H1 (cell line): ENCODE data around the gene KEL. TPM values are rescaled to one million over a fixed set of nuclear protein-coding genes. Genes with fewer than 3 reads are reported as not detected.
A peak's percentile ranks its signal among the peaks of the same experiment; 100 is the strongest.

ENCODE experiments used
- CTCF ChIA-PET: fragments of 300-600 bp; sonication (Branson Sonifier 250); formaldehyde crosslinking; loops from one replicate; lab custom pipeline; 2021; ENCODE audit not compliant: partially characterized antibody; lab: Charles Lee
- POLR2A ChIA-PET: fragments of 300-600 bp; sonication (Branson Sonifier 250); formaldehyde crosslinking; loops from one replicate; lab custom pipeline; 2021; ENCODE audit warnings: inconsistent platforms; ENCODE audit not compliant: partially characterized antibody; lab: Charles Lee
- DNase-seq, 2 experiments: peaks; one replicate each; pipeline versions ENCODE4 v3.0.0 to v3.0.0-alpha.2; 2010 to 2022; ENCODE audit warnings: low spot score in 2 of 2, low read depth in 1 of 2, mixed read lengths in 1 of 2
- FAIRE-seq: peaks from 2 replicates; lab custom pipeline; 2011; peaks lifted over from hg19 to GRCh38; lab: Jason Lieb, UNC
- H2AFZ ChIP-seq: 2 replicates; pipeline ENCODE4 v1.8.1; 2012; ENCODE audit warnings: low read length, inconsistent platforms
- H2AK5ac ChIP-seq: 2 replicates; pipeline ENCODE4 v1.6.1; 2013; ENCODE audit warnings: low read depth, low read length
- H2BK120ac ChIP-seq: replicated peaks from 2 replicates; pipeline ENCODE3; 2013; ENCODE audit warnings: low read depth, low read length, inconsistent platforms
- H2BK12ac ChIP-seq: 2 replicates; pipeline ENCODE4 v1.6.1; 2013; ENCODE audit warnings: low read depth, low read length
- H2BK15ac ChIP-seq: 2 replicates; pipeline ENCODE4 v1.6.1; 2013; ENCODE audit warnings: low read length
- H2BK20ac ChIP-seq: 2 replicates; pipeline ENCODE4 v1.6.1; 2013; ENCODE audit warnings: low read length
- H2BK5ac ChIP-seq: 2 replicates; pipeline ENCODE4 v1.6.1; 2013; ENCODE audit warnings: low read depth, low read length
- H3K14ac ChIP-seq: 2 replicates; pipeline ENCODE4 v1.6.1; 2013; ENCODE audit warnings: inconsistent platforms; ENCODE audit not compliant: insufficient read length
- H3K18ac ChIP-seq: 2 replicates; pipeline ENCODE4 v1.6.1; 2013; ENCODE audit warnings: low read length; ENCODE audit errors: extremely low read depth
- H3K23ac ChIP-seq: 2 replicates; pipeline ENCODE4 v1.6.1; 2013; ENCODE audit warnings: inconsistent platforms; ENCODE audit not compliant: insufficient read length
- H3K23me2 ChIP-seq: 2 replicates; pipeline ENCODE4 v1.6.1; 2013; ENCODE audit warnings: low read depth, low read length
- H3K27ac ChIP-seq: 2 replicates; pipeline ENCODE4 v1.6.1; 2011; ENCODE audit warnings: low read depth, low read length, inconsistent platforms
- H3K27me3 ChIP-seq, 4 experiments: replicated peaks in 1 of 4; 1 replicate in 1 of 4; 2 replicates in 3 of 4; pipeline versions ENCODE4 v1.6.1 to v1.8.1; 2011 to 2013; ENCODE audit warnings: low read length in 3 of 4, mild to moderate bottlenecking in 3 of 4, inconsistent platforms in 2 of 4, mixed read lengths in 2 of 4, moderate library complexity in 1 of 4; ENCODE audit not compliant: control insufficient read depth in 3 of 4, insufficient read depth in 3 of 4; ENCODE audit errors: extremely low read depth in 1 of 4
- H3K36me3 ChIP-seq, 4 experiments: 2 replicates each; pipeline versions ENCODE4 v1.6.1 to v1.8.1; 2011 to 2013; ENCODE audit warnings: mild to moderate bottlenecking in 4 of 4, low read length in 3 of 4, moderate library complexity in 2 of 4, control low read depth in 1 of 4, inconsistent platforms in 1 of 4; ENCODE audit not compliant: insufficient read depth in 4 of 4, control insufficient read depth in 2 of 4
- H3K4ac ChIP-seq: replicated peaks from 2 replicates; pipeline ENCODE3; 2013; ENCODE audit warnings: low read length, low read depth, mixed read lengths, inconsistent platforms; ENCODE audit not compliant: insufficient read length
- H3K4me1 ChIP-seq, 4 experiments: replicated peaks in 1 of 4; 1 replicate in 1 of 4; 2 replicates in 3 of 4; pipeline versions ENCODE4 v1.6.1 to v1.8.1; 2011 to 2013; ENCODE audit warnings: low read length in 3 of 4, inconsistent platforms in 2 of 4, mixed read lengths in 1 of 4; ENCODE audit not compliant: insufficient read depth in 4 of 4, control insufficient read depth in 3 of 4
- H3K4me2 ChIP-seq, 2 experiments: 2 replicates each; pipeline versions ENCODE4 v1.6.1 to v1.8.1; 2011 to 2013; ENCODE audit warnings: low read depth in 2 of 2, low read length in 2 of 2, control low read depth in 1 of 2, inconsistent platforms in 1 of 2, mild to moderate bottlenecking in 1 of 2; ENCODE audit not compliant: insufficient read depth in 1 of 2
- H3K4me3 ChIP-seq, 4 experiments: fragments of 200-600, 300-600 bp in 1 of 4; sonication (generic), shearing (Covaris generic), sonication (Bioruptor Twin) in 1 of 4; 2 replicates each; pipeline versions ENCODE4 v1.5.1 to v1.8.1; 2011 to 2016; ENCODE audit warnings: low read length in 4 of 4, low read depth in 3 of 4, control low read depth in 2 of 4, inconsistent platforms in 2 of 4, mild to moderate bottlenecking in 2 of 4, mixed read lengths in 1 of 4, moderate library complexity in 1 of 4; ENCODE audit not compliant: insufficient read depth in 2 of 4; ENCODE audit errors: extremely low read depth in 1 of 4
- H3K56ac ChIP-seq: replicated peaks from 2 replicates; pipeline ENCODE3; 2013; ENCODE audit warnings: low read depth, mild to moderate bottlenecking, mixed read lengths, low read length, inconsistent platforms; ENCODE audit not compliant: insufficient read length
- H3K79me1 ChIP-seq: 2 replicates; pipeline ENCODE4 v1.6.1; 2013; ENCODE audit warnings: low read depth, low read length, control low read depth
- H3K79me2 ChIP-seq, 2 experiments: 2 replicates each; pipeline versions ENCODE4 v1.6.1 to v1.8.1; 2012 to 2013; ENCODE audit warnings: low read length in 2 of 2, mild to moderate bottlenecking in 2 of 2, inconsistent platforms in 1 of 2; ENCODE audit not compliant: insufficient read depth in 2 of 2, control insufficient read depth in 1 of 2
- H3K9ac ChIP-seq, 4 experiments: replicated peaks in 1 of 4; 1 replicate in 1 of 4; 2 replicates in 3 of 4; pipeline versions ENCODE4 v1.6.1 to v1.8.1; 2011 to 2013; ENCODE audit warnings: low read depth in 3 of 4, low read length in 3 of 4, control low read depth in 2 of 4, mild to moderate bottlenecking in 2 of 4, moderate library complexity in 2 of 4, inconsistent platforms in 1 of 4; ENCODE audit errors: extremely low read depth in 1 of 4
- H3K9me3 ChIP-seq, 2 experiments: 2 replicates each; pipeline versions ENCODE4 v1.6.1 to v1.8.1; 2012 to 2013; ENCODE audit warnings: mild to moderate bottlenecking in 2 of 2, moderate library complexity in 2 of 2, control low read depth in 1 of 2, inconsistent platforms in 1 of 2, low read depth in 1 of 2, low read length in 1 of 2, mixed read lengths in 1 of 2; ENCODE audit not compliant: insufficient read depth in 2 of 2
- H4K20me1 ChIP-seq, 2 experiments: replicated peaks in 1 of 2; 2 replicates each; pipeline versions ENCODE3 to v1.8.1; 2011 to 2013; ENCODE audit warnings: inconsistent platforms in 2 of 2, low read length in 2 of 2, mild to moderate bottlenecking in 1 of 2; ENCODE audit not compliant: insufficient read depth in 2 of 2, control insufficient read depth in 1 of 2
- H4K5ac ChIP-seq: 2 replicates; pipeline ENCODE4 v1.6.1; 2013; ENCODE audit warnings: low read length, low read depth, mixed read lengths, inconsistent platforms; ENCODE audit not compliant: insufficient read length
- H4K8ac ChIP-seq: 2 replicates; pipeline ENCODE4 v1.8.0; 2013; ENCODE audit warnings: mild to moderate bottlenecking, moderate library complexity, low read length, inconsistent platforms; ENCODE audit not compliant: insufficient read depth; ENCODE audit errors: extremely low read depth
- H4K91ac ChIP-seq: replicated peaks from 2 replicates; pipeline ENCODE3; 2013; ENCODE audit warnings: low read length, mixed read lengths, inconsistent platforms; ENCODE audit not compliant: insufficient read length
- MAX ChIP-seq: IDR thresholded peaks from 2 replicates; pipeline ENCODE4 v1.6.1; 2012; ENCODE audit warnings: inconsistent platforms
- RNF2 ChIP-seq: fragments of 200-900, 300-1000 bp; sonication (generic); IDR thresholded peaks from 2 replicates; pipeline ENCODE4 v1.7.1; 2016; ENCODE audit warnings: borderline replicate concordance, low read depth, mild to moderate bottlenecking, antibody characterized with exemption, low read length; ENCODE audit not compliant: poor library complexity, severe bottlenecking; ENCODE audit errors: missing control alignments
- SP1 ChIP-seq: IDR thresholded peaks from 2 replicates; pipeline ENCODE4 v1.6.1; 2011; ENCODE audit warnings: low read depth, low read length
- USF2 ChIP-seq: IDR thresholded peaks from 2 replicates; pipeline ENCODE4 v1.6.1; 2011; ENCODE audit warnings: low read length, improper control_type of control experiment
- WGBS, 2 experiments: shearing (Covaris generic) in 1 of 2; methylation state at CpG; one replicate each; pipeline versions ENCODE4 v1.1.6 to v1.1.7; 2013 to 2015; ENCODE audit warnings: low lambda C conversion rate in 2 of 2, mixed read lengths in 2 of 2, inconsistent platforms in 1 of 2, low coverage in 1 of 2, missing lambda C conversion rate in 1 of 2; ENCODE audit not compliant: insufficient replicate concordance in 2 of 2, insufficient coverage in 1 of 2, insufficient read length in 1 of 2; ENCODE audit errors: extremely low coverage in 1 of 2, missing lambda C conversion rate in 1 of 2; 5-methylcytosine and 5-hydroxymethylcytosine counted together
- polyA plus RNA-seq, 7 experiments: library from polyadenylated mRNA; depleted of rRNA in 3 of 7; stranded (reverse) in 5 of 7; unstranded in 2 of 7; fragments of >200 nt in 5 of 7; fragments of 200-250 nt in 2 of 7; gene quantifications; 1 replicate in 5 of 7; 2 replicates in 1 of 7; 4 replicates in 1 of 7; pipeline versions ENCODE4 v1.2.1 to v1.2.3, GENCODE V29; 2011 to 2013; ENCODE audit warnings: missing spikeins in 2 of 7, mixed read lengths in 2 of 7
- total RNA-seq: library from RNA; stranded (reverse); fragmentation: NEBNext Ultra II Directional; extraction: Animal tissue kit (Norgen Biotek cat#: 25700); gene quantifications from 2 replicates; pipeline ENCODE4 v1.2.1, GENCODE V29; 2021

Gene KEL
- total and polyA plus RNA-seq, 2 of the 8 experiments (the other 6 are each of a cell fraction or from before 2014, with no cell fraction given): 1.8 to 1.9 TPM

GRCh38 chr7:142943706-142944268 is 18.4 kb downstream of the KEL start:
- no peaks in the 10 kb centered on the region for H3K23me2 ChIP-seq
- no peak overlapping the region for H3K4ac ChIP-seq
- H2BK5ac ChIP-seq: peak overlapping the region; percentile 47
- no peak overlapping the region for H2BK15ac ChIP-seq
- no peak overlapping the region for H3K9ac ChIP-seq
- FAIRE-seq: no peak
- H4K5ac ChIP-seq: no peak overlapping the region
- H3K36me3 ChIP-seq: no peaks in the 10 kb centered on the region
- H4K8ac ChIP-seq: no peak overlapping the region
- DNase-seq: no peak
- H3K4me2 ChIP-seq: no peak overlapping the region
- H2BK20ac ChIP-seq: no peak overlapping the region
- no peaks in the 10 kb centered on the region for H3K79me2 ChIP-seq
- H3K79me1 ChIP-seq: no peaks in the 10 kb centered on the region
- H2BK12ac ChIP-seq: peak overlapping the region; percentile 43; the same call in 1 of the 2 replicates
- H3K27ac ChIP-seq: no peak overlapping the region
- H3K4me1 ChIP-seq: no peaks in the 10 kb centered on the region
- no peak overlapping the region for H2AK5ac ChIP-seq
- H3K18ac ChIP-seq: no peak overlapping the region
- no peak overlapping the region for H4K91ac ChIP-seq
- no peaks in the 10 kb centered on the region; a peak in 1 of 7 replicates for H3K27me3 ChIP-seq
- no peaks in the 10 kb centered on the region for H3K9me3 ChIP-seq
- H2BK120ac ChIP-seq: no peak overlapping the region
- H2AFZ ChIP-seq: no peak overlapping the region
- no peak overlapping the region for H3K23ac ChIP-seq
- CTCF ChIA-PET: interaction anchor here (0.7 to 3.4 kb wide), 9 partner anchors 9 to 428 kb away, joined by 3 to 12 read pairs (median 7); partner anchors contain the start of gene TRPV5
- no peak overlapping the region for H3K56ac ChIP-seq
- H4K20me1 ChIP-seq: peaks cover 0 to 1% of the 10 kb centered on the region in 2 experiments
- H3K14ac ChIP-seq: no peak overlapping the region
- POLR2A ChIA-PET: no interaction called here
- 88% methylated on average over 7 of the region's 7 CpGs; no CpG with 5 or more reads in 1 of the 2 experiments for WGBS, 2 experiments
- H3K4me3 ChIP-seq: no peak overlapping the region
- TF ChIP-seq SP1 (no peak), RNF2 (no peak), MAX (no peak), USF2 (no peak)
